HCEC 1CT (cell line): Measurements from ENCODE around the gene POLDIP3.
"Not testable (repeated sequence)": the region's sequence is repeated elsewhere in the genome, so short reads cannot be mapped to it uniquely, and the experiment has no call there.

ENCODE experiments used
- DNase-seq: peaks from one replicate; pipeline ENCODE4 v3.0.0-alpha.2; 2017

Gene POLDIP3

DNA sequence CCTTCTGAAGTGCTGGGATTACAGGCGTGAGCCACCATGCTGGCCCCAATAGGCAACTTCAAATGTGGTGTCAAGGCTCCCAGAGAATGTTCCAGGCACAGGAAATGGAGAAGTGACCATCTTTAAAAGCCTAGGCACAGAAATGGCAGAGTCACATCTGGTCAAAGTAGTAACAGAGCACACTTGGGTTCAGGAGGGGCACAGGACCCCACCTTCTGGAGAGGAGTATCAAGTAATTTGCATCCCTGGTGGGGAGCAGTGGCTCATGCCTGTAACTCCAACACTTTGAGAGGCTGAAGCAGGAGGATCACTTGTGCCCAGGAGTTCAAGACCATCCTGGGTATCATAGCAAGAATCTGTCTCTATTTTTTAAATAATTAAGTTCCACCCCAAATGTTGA is 31.7 kb downstream of the POLDIP3 start:
- no peak for DNase-seq

DNA sequence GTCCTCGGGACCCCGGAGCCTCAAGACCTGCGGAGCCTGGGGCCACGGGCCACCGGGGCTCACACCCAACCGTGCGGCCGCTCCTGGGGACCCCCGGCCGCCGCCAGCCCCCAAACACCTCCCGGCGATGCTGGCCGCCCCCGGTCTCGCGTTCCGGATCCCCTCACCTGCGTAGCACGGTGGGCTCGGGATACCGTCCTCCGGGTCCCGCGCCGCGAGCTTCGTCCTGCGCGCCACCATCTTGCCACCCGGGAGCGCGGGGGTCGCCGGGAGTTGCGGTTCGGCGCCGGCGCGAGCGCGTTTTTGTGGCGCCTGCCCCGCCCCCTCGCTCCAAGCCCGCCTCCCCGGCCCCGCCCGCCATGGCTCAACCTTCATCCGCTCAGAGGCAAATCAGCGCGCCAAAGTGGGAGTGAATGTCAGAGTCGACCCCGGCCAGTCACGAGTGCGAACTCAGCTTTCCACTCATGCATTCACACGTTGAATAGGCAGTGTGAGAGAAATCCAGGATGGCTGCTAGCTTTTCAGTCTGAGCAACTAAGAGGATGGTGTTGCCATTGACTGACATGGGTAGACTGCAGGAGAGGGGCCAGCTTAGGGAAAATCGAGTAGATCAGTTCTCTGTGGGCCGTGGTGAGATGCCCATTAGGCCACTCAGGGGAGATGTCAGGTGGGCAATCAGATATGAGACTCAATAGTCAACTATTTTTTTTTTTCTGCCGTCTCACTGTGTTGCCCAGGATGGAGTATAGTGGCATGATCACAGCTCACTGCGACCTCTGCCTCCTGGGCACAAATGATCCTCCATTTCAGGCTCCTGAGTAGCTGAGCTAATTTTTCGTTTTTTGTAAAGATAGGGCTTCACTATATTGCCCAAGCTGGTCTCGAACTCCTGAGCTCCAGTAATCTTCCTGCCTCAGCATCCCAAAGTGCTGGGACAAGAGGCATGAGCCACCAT is 32.6 kb downstream of the POLDIP3 start:
- peak; percentile 59 for DNase-seq

DNA sequence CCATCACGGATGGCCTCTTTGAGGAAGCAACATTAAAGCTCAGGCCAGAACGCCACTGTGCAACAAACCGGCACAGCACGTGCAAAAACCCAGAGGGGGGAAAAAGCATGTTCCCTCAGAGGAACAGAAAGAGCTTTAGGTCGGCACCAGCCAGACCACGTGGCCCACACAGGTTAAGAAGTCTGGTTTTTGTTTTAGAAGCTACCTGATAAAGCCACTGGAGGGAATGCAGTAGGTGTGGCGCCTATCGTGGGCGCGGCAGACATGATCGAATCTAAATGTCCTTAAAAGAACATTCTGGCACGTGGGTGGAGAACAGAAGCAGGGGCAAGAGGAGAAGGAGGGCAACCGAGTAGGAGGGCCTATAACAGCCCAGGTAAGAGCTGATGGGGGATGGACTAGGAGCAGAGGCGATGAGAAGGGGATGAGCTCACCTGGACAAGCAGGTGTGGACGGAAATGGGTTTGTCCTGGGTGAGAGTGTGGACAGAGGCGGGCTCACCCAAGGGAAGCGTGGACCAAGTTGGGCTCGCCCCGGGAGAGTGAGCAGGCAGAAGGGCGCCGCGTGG is 33.4 kb downstream of the POLDIP3 start:
- not testable (repeated sequence) for DNase-seq

DNA sequence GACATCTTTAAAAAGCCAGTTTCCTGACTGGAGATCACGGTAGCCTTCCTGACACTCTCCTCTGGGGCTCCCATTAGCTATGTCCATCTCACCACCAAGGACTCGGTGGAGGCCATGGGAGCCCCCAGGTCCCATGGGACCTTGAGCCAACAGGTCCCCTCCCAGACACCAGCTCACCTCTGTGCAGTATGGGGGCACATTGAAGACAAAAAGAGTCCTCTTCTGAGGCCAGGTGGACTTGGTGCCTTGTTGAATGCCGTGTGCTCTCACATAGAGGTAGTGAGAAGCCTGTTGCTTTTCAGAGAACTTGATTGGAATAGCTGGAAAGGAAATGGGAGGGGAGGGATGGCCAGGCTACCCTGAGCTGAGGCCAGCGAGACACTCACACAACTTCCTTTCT is 34.6 kb downstream of the POLDIP3 start:
- not testable (repeated sequence) for DNase-seq

DNA sequence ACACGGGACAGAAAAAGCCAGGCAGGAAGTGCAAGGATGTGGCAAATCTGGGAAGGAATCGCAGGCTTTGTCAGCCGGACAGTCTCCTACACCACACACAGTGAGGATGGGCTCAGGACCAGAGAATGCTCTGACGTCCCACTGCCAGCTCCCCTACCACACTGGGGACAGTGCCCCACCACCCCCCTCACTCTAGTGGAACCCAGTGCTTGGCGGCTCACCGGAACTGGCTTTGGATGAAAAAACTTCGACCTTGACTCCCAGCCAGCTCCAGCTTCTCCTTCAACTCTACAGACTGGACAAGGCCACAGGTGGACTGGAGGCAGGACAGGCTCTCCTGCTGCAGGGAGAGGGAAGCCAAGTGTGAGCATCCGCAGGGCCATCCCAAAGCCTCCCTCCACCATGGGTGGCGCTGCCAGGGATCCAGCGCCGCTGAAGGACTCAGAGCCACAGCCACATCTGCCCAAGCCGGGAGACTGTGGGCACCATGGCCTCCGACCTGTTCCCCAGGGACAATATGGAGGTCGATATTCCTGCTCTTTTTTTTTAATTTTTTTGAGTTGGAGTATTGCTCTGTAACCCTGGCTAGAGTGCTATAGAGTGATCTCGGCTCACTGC is 37.0 kb downstream of the POLDIP3 start:
- DNase-seq: no peak

DNA sequence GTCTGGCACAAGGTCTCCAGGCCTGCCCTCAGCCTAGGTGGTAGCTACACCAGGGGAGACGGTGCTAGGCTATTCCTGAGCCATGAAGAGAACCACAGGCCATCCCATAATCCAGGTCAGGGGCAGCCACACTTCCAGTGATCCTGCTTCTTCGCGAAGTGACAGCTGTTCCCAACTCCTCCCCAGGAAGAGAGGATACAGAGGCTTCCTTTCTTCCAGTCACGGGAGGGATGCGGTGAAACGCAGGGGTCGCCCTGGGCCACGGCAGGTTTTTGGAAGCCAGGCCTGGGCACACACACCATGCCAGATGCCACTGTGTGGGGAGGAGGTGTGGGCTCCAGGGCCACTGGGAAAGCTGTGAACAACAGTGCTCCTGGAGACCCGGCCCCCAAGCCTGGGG is 37.5 kb downstream of the POLDIP3 start:
- not testable (repeated sequence) for DNase-seq

DNA sequence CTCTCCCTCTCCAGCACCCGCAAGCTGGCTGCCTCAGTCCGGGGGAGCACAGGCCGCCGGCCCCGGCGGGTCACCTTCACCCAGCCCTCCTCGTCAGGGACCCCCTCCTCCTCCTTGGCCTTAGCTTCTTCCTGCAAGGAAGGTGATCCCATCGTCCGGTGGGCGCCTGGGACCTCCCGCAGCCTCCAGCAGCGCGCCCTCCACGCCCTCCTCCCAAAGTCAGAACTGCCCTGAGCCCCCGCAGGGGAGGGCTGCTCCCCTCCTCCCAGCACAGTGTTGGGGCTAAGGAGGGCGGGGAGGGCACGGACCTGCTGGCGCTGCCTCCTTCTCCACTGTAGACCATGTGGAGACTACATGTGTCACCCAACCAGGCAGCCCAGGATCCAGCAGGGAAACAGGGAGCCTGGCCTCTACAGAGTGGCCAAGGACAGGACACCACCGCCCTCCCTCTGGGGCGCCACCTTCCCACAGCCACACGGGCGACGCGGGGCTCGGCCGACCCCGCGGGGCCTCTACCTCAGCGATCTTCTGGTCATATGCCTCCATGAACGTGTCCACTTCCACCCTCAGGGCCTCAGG is 38.6 kb downstream of the POLDIP3 start:
- DNase-seq: not testable (repeated sequence)

DNA sequence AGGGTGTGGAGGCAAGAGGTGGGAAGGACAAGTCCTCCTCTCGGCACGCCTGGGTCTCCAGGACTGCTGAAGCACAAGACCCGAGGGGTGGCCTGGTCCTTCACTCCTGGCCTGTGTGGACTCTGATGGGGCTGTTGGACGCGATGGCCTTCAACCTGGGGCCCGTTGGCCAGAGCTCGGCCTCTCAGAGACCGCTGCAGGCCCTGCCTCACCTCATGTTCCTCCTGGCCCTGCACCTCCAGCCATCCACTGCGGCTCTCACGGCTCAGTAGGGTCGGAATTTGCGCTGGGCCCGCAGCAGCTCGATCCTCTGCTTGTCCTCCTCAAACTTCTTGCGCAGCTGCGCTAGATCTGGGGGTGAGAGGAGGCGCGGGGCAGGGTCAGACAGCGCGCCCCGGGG is 40.2 kb downstream of the POLDIP3 start:
- DNase-seq: not testable (repeated sequence)

DNA sequence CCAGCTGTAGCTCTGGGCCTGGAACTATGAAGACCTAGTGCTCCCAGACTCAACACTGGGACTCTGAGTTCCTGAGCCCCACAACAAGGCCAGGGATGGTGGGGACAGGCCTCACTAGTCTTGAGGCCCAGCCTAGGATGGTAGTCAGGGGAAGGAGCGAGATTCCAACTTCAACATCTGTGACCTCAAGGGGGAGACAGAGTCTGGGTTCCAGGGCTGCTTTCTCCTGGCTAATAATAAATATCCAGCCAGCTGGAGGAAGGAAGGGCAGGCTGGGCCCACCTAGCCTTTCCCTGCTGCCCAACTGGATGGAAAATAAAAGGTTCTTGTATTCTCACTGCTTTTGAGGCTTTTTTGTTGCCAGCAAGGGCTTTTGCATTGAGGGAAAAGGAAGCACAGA is 40.6 kb downstream of the POLDIP3 start:
- DNase-seq: not testable (repeated sequence)

DNA sequence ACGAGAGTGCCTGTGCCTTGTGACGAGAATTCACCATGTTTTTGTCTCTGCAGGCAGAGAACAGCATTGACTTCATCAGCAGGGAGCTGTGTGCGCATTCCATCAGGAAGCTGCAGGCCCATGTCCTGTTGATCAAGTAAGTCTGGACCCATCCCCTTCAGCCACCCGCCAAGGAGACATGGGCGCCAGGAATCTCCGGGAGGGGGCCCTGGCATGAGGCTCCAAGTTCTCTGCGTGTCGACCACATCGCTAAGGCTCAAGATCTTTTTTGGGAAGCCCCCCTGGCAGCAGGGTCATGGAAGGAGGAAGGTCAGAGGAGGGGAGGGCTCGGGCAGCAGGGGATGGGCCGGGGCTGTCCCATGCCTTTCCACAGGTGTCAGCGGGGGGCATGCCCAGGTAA is 43.6 kb downstream of the POLDIP3 start:
- DNase-seq: not testable (repeated sequence)

DNA sequence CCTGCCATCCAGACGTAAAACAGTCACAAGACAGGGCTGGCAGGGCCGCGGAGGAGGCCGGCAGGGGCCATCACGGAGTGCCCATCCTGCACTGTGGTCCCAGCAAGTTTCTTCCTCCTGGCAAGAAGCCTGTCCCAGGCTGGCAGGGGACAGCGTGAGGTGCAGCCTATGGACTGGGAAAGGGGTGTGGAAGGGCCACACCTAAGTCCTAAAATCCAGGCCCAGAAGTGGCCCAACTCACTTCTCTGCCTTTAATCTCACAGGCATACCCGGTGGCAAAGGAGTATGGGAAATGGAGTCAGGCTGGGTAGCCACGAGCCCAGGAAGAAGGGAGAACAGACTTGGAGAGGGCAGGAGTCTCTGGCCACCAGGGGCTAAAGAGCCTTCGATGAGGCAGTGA is 44.1 kb downstream of the POLDIP3 start:
- not testable (repeated sequence) for DNase-seq

DNA sequence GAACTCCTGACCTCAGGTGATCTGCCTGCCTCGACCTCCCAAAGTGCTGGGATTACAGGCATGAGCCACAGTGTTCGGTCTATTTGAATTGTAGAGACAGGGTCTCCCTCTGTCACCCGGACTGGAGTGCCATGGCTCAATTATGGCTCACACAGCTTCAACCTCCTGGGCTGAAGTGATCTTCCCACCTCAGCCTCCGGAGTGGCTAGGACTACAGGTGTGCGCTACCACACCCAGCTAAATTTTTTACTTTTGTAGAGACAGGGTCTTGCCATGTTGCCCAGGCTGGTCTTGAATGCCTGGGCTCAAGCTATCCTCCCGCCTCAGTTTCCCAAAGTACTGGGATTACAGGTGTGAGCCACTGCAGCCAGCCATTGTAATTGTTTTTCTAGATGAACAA is 46.7 kb downstream of the POLDIP3 start:
- DNase-seq: not testable (repeated sequence)

DNA sequence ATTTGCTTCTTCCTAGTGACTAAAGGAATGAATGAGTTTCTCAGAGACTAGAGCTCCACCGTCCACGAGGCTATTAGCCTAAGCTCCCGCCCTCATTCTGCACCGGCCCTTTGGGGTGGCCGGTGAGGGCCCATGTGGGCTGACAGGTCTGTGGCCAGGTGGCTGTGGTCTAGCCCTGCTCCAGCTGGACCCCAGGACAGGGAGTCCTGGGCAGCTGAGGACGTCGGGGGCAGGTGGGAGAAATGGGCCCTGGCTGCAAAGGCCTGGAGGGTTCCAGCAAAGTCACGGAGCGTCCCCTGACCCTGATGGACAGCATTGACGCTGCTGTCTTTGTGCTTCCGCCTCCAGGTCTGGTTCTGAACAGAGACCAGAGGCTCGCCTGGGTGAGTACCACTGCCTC is 48.7 kb downstream of the POLDIP3 start:
- DNase-seq: no peak

DNA sequence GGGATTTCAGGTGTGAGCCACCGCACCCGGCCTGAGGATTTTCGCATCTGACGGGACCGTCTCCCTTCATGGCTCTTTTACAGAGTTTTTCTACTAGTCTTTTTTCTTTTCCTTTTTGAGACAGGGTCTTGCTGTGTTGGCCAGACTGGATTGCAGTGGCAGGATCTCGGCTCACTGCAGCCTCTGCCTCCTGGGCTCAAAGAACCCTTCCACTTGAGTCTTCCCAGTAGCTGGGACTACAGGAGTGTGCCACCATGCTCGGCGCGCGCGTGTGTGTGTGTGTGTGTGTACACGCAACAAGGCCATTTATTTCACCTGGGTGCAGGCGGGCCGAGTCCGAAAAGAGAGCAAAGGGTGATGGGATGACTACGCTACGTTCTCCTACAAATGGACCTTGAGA is 50.0 kb downstream of the POLDIP3 start:
- DNase-seq: no peak

DNA sequence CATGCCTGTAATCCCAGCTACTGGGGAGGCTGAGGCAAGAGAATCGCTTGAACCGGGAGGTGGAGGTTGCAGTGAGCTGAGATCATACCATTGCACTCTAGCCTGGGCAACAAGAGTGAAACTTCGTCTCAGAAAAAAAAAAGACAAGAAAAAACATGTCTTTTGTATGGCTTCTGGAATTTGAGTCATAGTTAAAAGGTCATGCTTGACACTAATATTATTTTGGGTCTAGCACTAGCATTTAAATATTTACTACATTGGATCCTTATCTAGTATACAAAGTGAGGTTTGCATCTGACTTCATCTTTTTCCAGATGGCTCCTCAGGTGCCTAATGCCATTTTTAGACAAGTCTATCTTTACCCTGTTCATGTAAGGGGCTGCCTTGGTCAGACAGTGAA is 50.7 kb downstream of the POLDIP3 start:
- DNase-seq: not testable (repeated sequence)

DNA sequence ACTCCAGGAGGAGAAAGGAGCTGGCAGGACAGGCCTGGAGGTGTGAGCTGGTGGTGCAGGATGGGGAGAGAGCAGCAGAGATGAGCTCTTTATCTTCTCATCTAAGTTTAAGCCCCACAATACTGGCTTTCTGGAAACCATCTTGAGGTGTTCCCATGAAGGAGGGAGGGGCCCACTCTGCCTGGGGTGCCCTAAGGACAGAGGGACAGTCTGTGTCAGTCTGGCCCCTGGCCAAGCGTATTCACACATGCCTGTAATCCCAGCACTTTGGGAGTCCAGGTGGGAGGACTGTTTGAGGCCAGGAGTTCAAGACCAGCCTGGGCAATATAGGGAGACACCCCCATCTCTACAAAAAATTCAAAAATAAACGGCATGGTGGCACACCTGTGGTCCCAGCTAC is 52.0 kb downstream of the POLDIP3 start:
- DNase-seq: no peak

DNA sequence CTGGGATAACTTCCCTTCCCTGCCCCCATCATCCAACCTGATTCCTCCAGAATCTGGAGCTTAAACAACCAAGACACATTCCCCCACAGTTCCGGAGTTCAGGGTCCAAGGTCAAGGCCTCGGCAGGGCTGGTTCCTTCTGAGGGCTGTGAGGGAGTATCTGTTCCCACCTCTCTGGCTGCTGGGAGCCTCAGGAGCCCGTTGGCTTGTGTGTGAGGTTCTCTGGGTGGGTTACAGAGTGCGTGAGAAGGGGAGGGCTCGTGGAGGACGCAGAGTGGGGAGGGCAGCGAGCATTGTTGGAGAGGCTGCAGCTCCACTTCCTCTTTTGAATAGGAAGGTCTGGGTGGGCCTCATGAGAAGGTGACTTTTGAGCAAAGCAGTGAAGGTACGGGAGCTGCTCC is 52.4 kb downstream of the POLDIP3 start:
- DNase-seq: no peak

DNA sequence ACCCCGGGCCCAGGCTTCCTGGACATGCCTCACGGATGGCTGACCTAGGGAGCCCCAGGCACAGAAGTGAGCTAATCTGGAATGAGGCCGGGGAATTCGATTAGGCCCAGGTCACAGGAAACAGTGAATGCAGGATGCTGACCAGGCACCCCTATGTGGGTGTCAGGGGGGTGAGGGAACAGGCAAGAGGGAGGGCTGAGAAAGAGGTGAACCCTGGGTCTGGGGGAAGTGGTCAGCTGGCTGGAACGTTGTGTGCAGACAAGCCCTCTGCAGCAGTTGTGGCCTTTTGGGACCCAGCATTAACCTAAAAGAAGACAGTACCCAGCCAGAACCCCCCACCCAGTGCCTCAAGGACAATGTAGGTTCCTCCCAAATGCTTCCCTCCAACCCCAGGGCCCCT is 52.8 kb downstream of the POLDIP3 start:
- DNase-seq: no peak

DNA sequence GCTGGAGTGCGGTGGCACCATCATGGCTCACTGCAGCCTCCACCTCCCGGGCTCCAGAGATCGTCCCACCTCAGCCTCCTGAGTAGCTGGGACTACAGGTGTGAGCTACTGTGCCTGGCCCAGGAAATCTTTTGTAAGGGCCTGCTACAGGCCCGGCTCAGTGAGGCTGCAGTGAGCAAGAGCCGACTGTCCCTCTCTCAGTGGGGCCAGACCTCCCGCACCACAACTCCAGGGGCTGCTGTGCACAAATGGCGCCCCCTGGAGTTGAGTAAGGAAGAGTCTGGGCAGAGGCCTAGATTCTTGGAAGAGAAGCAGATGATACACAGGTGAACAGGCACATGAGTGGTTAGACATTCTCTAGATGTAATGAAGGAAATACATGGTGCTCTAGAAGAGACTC is 53.9 kb downstream of the POLDIP3 start:
- DNase-seq: no peak

DNA sequence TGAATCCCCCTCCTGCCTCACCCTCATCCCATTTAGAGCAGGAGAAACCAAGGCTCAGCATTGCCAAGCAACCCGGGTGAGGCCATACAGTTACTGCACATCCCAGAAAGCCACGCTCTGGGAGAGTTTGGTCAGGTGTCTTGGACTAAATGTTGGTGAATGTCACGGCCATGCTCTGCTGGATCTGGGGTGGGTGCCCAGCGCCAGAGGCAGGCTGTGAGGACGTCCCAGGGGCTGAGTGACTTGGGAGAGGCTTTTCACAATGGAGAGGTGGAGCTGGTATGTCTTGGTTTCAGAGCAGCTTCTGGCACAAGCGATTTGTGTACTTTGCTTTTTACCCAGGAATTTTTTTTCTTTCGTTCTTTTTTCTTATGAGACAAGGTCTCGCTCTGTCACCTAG is 54.3 kb downstream of the POLDIP3 start:
- DNase-seq: no peak

DNA sequence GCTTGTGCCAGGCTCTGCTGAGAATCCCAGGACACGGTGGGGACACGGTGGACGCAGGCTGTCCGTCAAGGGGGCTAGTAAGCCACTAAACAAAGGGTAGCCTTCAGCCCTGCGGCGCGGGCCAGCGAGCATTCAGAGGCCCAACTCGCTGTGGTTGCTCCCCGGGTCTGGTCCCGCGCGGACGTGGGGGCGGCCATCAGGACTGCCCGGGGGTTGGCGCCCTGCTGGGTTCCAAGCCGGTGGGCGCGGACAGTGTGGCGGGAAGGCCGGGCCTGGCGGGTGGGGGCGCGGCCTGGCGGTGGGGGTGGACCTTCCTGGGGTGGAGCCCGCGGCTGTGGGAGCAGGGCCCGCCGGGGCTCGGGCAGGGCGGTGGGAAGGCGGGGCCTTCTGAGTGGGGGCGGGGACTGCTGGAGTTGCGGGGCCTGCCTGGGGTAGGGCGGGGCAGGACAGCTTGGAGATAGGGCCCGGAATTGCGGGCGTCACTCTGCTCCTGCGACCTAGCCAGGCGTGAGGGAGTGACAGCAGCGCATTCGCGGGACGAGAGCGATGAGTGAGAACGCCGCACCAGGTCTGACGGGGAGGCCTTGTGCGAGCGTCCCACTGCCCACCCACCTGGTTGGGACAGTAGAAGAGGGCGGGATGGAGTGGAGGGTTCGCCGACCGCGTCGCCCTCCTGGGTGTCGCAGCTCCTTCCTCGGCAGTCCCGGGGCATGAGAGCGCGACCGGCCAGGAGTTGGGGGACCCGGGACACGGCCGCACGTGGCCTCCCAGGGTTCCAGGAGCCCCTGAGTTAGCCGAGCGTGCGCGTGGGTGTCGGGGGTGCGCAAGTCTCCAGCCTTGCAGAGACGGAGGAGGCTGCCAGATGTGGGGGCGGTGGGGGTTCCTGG is 61.0 kb downstream of the POLDIP3 start, which contains the start of gene SERHL2:
Gene SERHL2 (plus strand): TSS at position 482 of the 887 bp plus-strand sequence. CDS start 65 bp downstream, at position 547.
- DNase-seq: peak; percentile 50

DNA sequence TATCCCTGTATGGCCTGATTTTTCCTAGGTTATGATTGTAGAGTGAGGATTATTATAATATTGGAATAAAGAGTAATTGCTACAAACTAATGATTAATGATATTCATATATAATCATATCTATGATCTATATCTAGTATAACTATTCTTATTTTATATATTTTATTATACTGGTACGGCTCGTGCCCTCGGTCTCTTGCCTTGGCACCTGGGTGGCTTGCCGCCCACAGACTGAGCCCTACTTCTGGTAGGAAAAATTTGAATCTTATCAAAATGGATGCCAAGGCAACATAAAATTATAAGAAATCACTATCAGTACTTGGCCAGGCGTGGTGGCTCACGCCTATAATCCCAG is 62.4 kb downstream of the POLDIP3 start:
- not testable (repeated sequence) for DNase-seq
